Measurements from ENCODE around the gene KATNB1. TPM values are rescaled to one million over a fixed set of nuclear protein-coding genes. Genes with fewer than 3 reads are reported as not detected.

Gene KATNB1
- total RNA-seq, 1 experiment from 2014 or later = 32.2 TPM

GRCh38 chr16:57707331-57707730 lies 28.2 kb upstream of the KATNB1 start:
- DNase-seq (ENCODE audit: low read depth, low spot score) = no peak
- intact Hi-C loops (cut with micrococcal nuclease) = no loop called here
- Histone ChIP-seq H3K4me2 (ENCODE audit: low read length) (no peak overlapping the region), H2AFZ (ENCODE audit: low read depth, low read length, poor library complexity, severe bottlenecking) (no peak overlapping the region), H3K4me1 (ENCODE audit: control insufficient read depth in 1 of 2, insufficient read depth in 2 of 2, low read length in 2 of 2) (no peaks in the 10 kb centered on the region), H3K9me3 (ENCODE audit: control insufficient read depth in 1 of 2, insufficient read depth in 1 of 2, low read depth in 1 of 2, low read length in 2 of 2) (no peaks in the 10 kb centered on the region), H3K36me3 (ENCODE audit: control insufficient read depth in 1 of 2, insufficient read depth in 2 of 2, low read length in 2 of 2) (no peaks in the 10 kb centered on the region), H3K4me3 (replicated peaks in 1 of 2; ENCODE audit: low read depth in 1 of 2, low read length in 2 of 2) (no peak overlapping the region), H3K27me3 (ENCODE audit: insufficient read depth, low read length) (peaks cover 8% of the 10 kb centered on the region; the same call in 1 of the 2 replicates), H3K9ac (ENCODE audit: low read length) (no peak overlapping the region), H4K20me1 (ENCODE audit: insufficient read depth) (no peaks in the 10 kb centered on the region), H3K79me2 (ENCODE audit: insufficient read depth, low read length) (no peaks in the 10 kb centered on the region), H3K9me2 (ENCODE audit: insufficient read depth) (no peaks in the 10 kb centered on the region), H3K27ac (ENCODE audit: low read depth, low read length) (no peak overlapping the region)
- no peak for ATAC-seq
- ChIA-PET RAD21 (ENCODE audit: low non-redundant PET in 1 of 2, low total read pairs in 2 of 2, uncharacterized antibody in 2 of 2, unreplicated experiment in 2 of 2) (no interaction called here), CTCF (no interaction called here), POLR2A (no interaction called here)
- TF ChIP-seq ELF1 (IDR thresholded peaks at IDR 0.05; ENCODE audit: borderline replicate concordance, low read depth) (no peak), ATF3 (IDR thresholded peaks at IDR 0.05) (no peak), YY1 (IDR thresholded peaks at IDR 0.05; ENCODE audit: extremely low read depth, insufficient replicate concordance, low read depth, low read length) (no peak), MAX (IDR thresholded peaks at IDR 0.05) (no peak), TCF7L2 (IDR thresholded peaks at IDR 0.05; ENCODE audit: borderline replicate concordance, extremely low read depth, insufficient read depth, insufficient read length) (no peak), SRF (IDR thresholded peaks at IDR 0.05; ENCODE audit: low read depth) (no peak), CTCF (IDR thresholded peaks at IDR 0.05 in 2 of 3, conservative IDR thresholded peaks at IDR 0.05 in 1 of 3; ENCODE audit: borderline replicate concordance in 1 of 3, insufficient read depth in 1 of 3, low read depth in 2 of 3, low read length in 2 of 3) (no peak), RAD21 (IDR thresholded peaks at IDR 0.05; ENCODE audit: low read depth) (no peak)
- BruUV-seq (replicated peaks) = no TSS peak
